Cerebellar nuclear complex (tissue), 1 donor: ENCODE data around the gene ACSL6.

ENCODE experiments used
- DNase-seq, 2 experiments: peaks; one replicate each; lab custom pipeline; 2025; lab: John Stamatoyannopoulos, UW

ACSL6 gene

DNA sequence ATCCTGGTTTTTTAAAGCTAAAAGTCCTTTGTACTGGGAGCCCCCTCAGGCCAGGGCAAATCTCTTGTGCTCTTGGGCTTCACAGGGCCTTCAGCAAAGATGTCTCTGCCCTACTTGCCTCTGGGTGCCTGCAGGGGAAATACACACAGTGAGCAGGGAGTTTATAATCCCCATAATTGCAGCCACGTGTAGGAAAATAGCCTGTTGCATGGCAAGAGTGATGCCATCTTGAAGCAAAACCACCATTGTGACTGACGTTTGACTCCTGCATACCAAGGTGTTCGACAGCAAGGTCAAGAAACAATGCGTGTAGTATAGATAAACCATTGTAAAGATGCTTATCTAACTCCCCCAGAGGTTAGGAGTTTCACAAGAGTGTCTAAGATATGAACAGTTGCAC, 37.6 kb upstream of the ACSL6 start:
- DNase-seq = no peak

DNA sequence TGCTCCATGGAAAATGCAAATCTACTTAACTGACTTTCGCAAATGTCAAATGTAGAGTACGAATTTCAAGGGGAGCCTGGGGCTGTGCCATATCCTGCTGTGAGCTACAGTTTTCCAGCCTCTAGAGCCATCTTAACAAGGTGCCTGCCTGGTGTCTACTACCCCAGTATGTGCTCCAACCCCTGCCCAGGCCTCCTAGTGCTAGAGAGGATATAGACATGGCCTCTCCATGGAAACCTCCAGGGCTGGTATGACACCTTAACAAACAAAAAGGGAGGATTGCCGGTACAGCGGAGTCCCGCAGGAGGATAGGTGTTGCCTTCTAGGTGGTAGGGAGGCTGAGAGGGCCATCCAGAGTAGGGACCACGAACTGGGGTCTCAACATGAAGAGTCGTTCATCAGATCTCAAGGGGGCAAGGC, 35.4 kb upstream of the ACSL6 start:
- no peak for DNase-seq

GRCh38 chr5:132044207-132044606, 32.7 kb upstream of the ACSL6 start:
- no peak for DNase-seq

- no peak for DNase-seq
Observed at GRCh38 chr5:132037353-132037752, 25.9 kb upstream of the ACSL6 start.

- DNase-seq = no peak
Observed at GRCh38 chr5:132033122-132033521, 21.7 kb upstream of the ACSL6 start.

DNA sequence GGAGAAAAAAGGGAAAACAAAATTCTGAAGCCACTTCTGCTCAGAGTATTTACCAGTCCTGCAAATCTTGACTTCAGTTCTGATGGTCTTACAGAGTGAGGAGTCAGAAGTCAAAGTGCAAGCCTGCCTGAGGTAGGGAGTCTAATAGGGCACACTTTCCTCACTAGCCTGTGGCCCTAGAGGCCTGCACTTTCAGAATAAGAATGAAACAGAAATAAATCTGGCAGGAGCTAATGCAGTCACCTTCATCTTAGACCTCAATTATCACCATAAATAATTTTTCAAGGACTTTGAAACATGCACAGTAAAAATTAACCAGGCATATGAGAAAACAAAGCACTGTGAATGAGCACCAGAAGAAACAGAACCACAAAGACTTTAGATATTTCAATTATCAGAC, 20.7 kb upstream of the ACSL6 start:
- no peak for DNase-seq

- no peak for DNase-seq
Observed at GRCh38 chr5:132030610-132031009, 19.2 kb upstream of the ACSL6 start.

- no peak for DNase-seq
Observed at GRCh38 chr5:132029609-132030330, 18.3 kb upstream of the ACSL6 start.

GRCh38 chr5:132027027-132027426, 15.6 kb upstream of the ACSL6 start:
- no peak for DNase-seq

DNA sequence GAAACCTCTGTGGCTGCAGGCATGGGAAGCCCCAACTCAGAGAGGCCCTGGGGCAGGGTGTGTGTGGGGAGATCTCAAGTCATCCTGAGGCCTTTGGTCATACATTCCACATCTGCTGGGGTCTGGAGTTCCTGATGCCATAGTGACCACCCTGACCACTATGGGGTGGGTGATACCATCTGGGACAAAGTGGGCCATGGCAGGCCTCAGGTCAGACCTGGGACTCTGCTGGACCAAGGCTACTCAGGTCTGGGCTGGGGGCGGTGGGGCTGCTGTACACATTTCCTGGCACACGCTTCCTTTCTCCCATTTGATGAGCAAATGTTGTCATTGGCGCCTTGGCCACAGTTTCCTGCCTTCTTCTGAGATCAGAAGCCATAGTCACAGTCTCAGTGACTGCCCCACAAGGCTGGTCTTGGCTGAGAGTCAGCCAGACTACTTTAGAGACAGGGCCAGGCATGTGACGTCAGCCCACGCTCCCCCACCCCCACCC, 15.1 kb upstream of the ACSL6 start:
- no peak for DNase-seq

DNA sequence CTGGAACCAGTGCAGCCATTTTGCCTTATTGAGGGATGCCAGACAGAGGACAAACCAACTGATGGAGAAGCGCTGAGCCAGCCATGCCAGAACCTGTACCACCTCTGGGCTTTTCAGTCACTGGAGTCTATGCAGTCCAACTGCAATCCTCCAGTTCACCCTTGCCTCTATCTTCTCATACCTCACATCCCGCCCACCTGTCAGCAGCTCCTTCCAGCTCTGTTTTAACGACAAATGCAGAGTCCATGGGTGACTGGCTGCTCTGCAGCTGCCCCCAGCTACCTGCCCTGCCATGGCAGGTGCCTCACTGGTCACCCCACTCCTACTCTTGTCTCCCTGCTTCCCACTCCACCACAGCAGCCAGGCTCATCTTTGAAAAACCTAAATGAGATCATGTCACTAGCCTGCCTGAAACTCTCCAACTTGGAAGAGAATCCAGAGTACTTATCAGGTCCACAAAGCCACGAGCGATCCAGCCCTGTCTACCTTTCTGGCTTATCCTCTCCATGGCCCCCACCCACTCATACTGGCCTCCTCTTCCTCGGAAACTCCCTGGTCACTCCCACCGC, 14.0 kb upstream of the ACSL6 start:
- DNase-seq = no peak

DNA sequence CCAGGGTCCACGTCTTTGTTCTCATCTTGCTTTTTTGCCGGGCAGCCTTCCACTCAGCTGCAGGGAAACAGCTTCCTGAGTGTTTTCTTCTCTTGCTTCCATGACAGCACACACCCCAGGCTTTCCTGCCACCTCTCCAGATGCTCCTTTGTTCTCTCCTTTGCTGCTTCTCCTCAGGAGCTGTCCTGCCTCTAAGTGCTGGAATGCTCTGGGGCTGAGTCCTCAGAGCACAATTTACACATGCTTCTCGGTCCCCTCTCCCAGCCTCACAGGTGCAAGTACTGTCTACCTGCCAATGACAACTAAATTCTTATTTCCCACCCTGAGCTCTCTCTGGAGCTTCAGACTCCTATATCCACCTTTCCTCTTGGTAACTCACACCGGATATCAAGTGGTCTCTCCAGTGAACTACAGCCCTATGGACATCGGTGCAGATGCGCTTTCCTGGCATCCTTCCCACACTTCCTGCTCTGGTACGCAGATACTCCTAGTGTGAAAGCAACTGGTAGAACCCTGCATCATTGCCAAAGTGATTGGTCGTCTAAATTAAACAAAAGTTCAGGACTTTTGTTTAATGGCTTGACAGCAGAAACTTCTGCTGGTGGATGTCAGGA, 13.4 kb upstream of the ACSL6 start:
- no peak for DNase-seq

DNA sequence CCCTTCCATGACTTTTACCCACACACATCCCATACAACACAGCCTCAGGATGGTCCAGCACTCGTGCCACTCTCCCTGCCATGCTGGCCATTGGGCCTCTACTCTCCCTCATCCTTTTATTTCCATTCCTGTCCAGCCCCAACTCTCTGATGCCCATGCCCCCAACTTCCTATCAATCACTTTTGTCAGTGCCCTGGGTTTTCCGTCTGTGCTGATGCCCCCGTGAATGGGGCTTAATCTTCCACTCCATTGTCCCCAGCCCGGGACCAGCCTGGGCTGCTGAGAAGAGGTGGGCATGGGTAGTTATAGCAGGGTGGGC, 12.6 kb upstream of the ACSL6 start:
- DNase-seq = no peak

GRCh38 chr5:132023258-132024116, 12.0 kb upstream of the ACSL6 start:
- DNase-seq = no peak

GRCh38 chr5:132022737-132023136, 11.3 kb upstream of the ACSL6 start:
- no peak for DNase-seq

DNA sequence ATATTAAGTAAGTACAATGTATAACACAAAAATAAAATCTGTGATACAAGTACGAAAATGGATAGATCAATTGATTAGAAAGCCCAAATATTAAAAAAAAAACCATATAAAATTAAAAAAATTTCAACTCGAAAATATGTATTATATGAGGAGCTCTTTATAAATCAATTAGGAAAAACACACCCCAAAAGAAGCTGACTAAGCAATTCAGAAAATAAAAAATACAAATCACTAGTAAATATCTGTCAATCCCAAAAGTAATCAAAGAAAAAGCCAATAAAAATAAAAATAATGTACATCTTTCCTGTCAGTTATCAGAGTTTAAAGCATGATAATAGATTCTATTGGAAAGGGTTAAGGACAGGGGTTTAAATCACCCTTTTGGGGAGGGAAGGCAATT, 10.2 kb upstream of the ACSL6 start:
- DNase-seq = no peak

GRCh38 chr5:132020568-132021339, 9.3 kb upstream of the ACSL6 start:
- no peak for DNase-seq

GRCh38 chr5:132019857-132020555, 8.5 kb upstream of the ACSL6 start:
- no peak for DNase-seq

DNA sequence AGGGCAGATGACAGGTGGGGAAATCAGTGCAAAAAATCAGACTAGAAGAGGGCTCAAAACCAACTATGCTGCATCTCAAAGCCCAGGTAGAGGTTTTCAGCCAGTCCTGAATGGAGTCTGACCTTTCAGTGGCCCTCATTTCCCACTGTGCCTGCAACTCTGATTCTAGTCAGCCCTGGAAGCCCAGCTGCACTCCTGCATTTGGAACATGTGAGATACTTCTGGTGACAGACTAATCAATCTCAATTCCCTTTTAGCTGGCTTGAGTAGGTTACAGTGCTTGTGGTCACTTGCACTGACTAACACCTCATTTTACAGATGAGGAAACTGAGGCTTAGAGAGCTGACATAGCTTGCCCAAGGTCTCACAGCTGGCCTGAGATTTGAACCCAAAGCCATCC, 7.9 kb upstream of the ACSL6 start:
- DNase-seq = no peak

GRCh38 chr5:132017738-132018625, 6.5 kb upstream of the ACSL6 start:
- no peak for DNase-seq
